Lung (tissue), 12 donors: ENCODE measurements around the gene CXCR3. TPM values are rescaled to one million over a fixed set of nuclear protein-coding genes. Genes with fewer than 3 reads are reported as not detected.
"Not testable (repeated sequence)": the region's sequence is repeated elsewhere in the genome, so short reads cannot be mapped to it uniquely, and the experiment has no call there.

Experiments
- ATAC-seq: fragments of 200-7000 bp; cut with Tn5 transposase; one replicate; pipeline ENCODE4 v1.9.1; 2020; ENCODE audit warnings: moderate number of reproducible peaks; ENCODE audit not compliant: insufficient read depth, low FRiP score
- DNase-seq, 3 donors: peaks; one replicate each; pipeline ENCODE4 v3.0.0-alpha.2; 2013 to 2017
- H3K27ac ChIP-seq, 2 donors: one replicate each; pipeline ENCODE4 v1.5.1; 2013; ENCODE audit warnings: mild to moderate bottlenecking in 2 of 2, moderate library complexity in 2 of 2, control low read depth in 1 of 2, inconsistent platforms in 1 of 2, low read depth in 1 of 2, low read length in 1 of 2
- H3K27me3 ChIP-seq, 3 donors: one replicate each; pipeline ENCODE4 v1.5.1; 2013; ENCODE audit warnings: low read length in 2 of 3; ENCODE audit not compliant: control insufficient read depth in 3 of 3, insufficient read depth in 3 of 3
- H3K36me3 ChIP-seq, 4 donors: one replicate each; pipeline ENCODE4 v1.5.1; 2013; ENCODE audit warnings: low read length in 4 of 4, mild to moderate bottlenecking in 1 of 4, moderate library complexity in 1 of 4; ENCODE audit not compliant: control insufficient read depth in 4 of 4, insufficient read depth in 4 of 4
- H3K4me1 ChIP-seq, 5 donors: one replicate each; pipeline ENCODE4 v1.5.1; 2013; ENCODE audit warnings: low read length in 5 of 5, mild to moderate bottlenecking in 2 of 5, moderate library complexity in 1 of 5; ENCODE audit not compliant: control insufficient read depth in 5 of 5, insufficient read depth in 5 of 5
- H3K4me3 ChIP-seq: one replicate; pipeline ENCODE4 v1.5.1; 2013; ENCODE audit warnings: mild to moderate bottlenecking, control low read depth, moderate library complexity
- H3K9ac ChIP-seq, 2 donors: one replicate each; pipeline ENCODE4 v1.5.1; 2013; ENCODE audit warnings: low read length in 2 of 2, control low read depth in 1 of 2; ENCODE audit not compliant: insufficient read depth in 1 of 2
- H3K9me3 ChIP-seq, 4 donors: one replicate each; pipeline ENCODE4 v1.5.1; 2013; ENCODE audit warnings: low read length in 3 of 4, mild to moderate bottlenecking in 1 of 4, moderate library complexity in 1 of 4; ENCODE audit not compliant: control insufficient read depth in 4 of 4, insufficient read depth in 3 of 4
- CTCF ChIP-seq: IDR thresholded peaks from 2 replicates; pipeline ENCODE4 v1.5.1; 2012; ENCODE audit warnings: mild to moderate bottlenecking; ENCODE audit errors: control extremely low read depth, extremely low read depth
- WGBS, 2 donors: extraction: QIAGEN DNeasy Blood & Tissue Kit; methylation state at CpG; one replicate each; pipeline ENCODE4 v1.1.7; 2013; 5-methylcytosine and 5-hydroxymethylcytosine counted together
- polyA plus RNA-seq, 2 donors: library from polyadenylated mRNA; stranded (reverse); fragments of 200-250 nt; gene quantifications; one replicate each; pipeline ENCODE4 v1.2.1, GENCODE V29; 2013
- total RNA-seq, 2 donors: library from RNA; depleted of rRNA in 1 of 2; stranded (reverse); fragments of >200 nt in 1 of 2; gene quantifications; one replicate each; pipeline ENCODE4 v1.2.1, GENCODE V29; 2014 to 2021
- donor health status: control.
- donor health status: control.
- donor health status: Bipolar disorder and iron deficiency.
- donor health status: healthy.
- donor health status: DM: yes; HTN: yes; CAD: no.

The CXCR3 gene
- total and polyA plus RNA-seq, 4 donors = 0.40 to 0.87 (median 0.68) TPM

GRCh38 chrX:71573590-71573989, 44.7 kb downstream of the CXCR3 start:
- no peak for DNase-seq
- no peaks in the 10 kb centered on the region for H3K4me1 ChIP-seq
- H3K9ac ChIP-seq = no peak overlapping the region
- peaks cover 0 to 18% (median 8%) of the 10 kb centered on the region in 4 donors for H3K36me3 ChIP-seq
- H3K27ac ChIP-seq = no peak overlapping the region
- 64 to 100% methylated on average over 2 of the region's 2 CpGs for WGBS, 2 donors
- no peak overlapping the region for H3K4me3 ChIP-seq
- ATAC-seq = no peak
- H3K9me3 ChIP-seq = no peaks in the 10 kb centered on the region
- no peak for TF ChIP-seq CTCF
- H3K27me3 ChIP-seq = no peaks in the 10 kb centered on the region

GRCh38 chrX:71571390-71571789, 46.9 kb downstream of the CXCR3 start:
- not testable (repeated sequence) for H3K4me3 ChIP-seq, H3K27ac ChIP-seq, ATAC-seq, H3K27me3 ChIP-seq, H3K4me1 ChIP-seq, H3K9me3 ChIP-seq, H3K9ac ChIP-seq
- peaks cover 4 to 25% (median 11%) of the 10 kb centered on the region in 4 donors for H3K36me3 ChIP-seq
- DNase-seq = peak in 1 of 3 donors; percentile 31
- WGBS, 2 donors = 79 to 86% methylated on average over 8 of the region's 8 CpGs

Other genes starting within 250 kb of the CXCR3 start
- gene OGT, start 85.4 kb downstream of the CXCR3 start, total RNA-seq = 100 to 1,000 TPM in 1 of 2 donors, 10 to 100 TPM in 1; 91.3 to 385 TPM
- gene OGT, start 85.4 kb downstream of the CXCR3 start, polyA plus RNA-seq = 10 to 100 TPM; 32.3 to 54.2 TPM
- gene GCNA, start 40.1 kb downstream of the CXCR3 start, total RNA-seq = 1 to 10 TPM; 2.2 to 3.7 TPM
- 1 to 10 TPM in 1 of 2 donors, under 1 TPM in 1; 0.92 to 1.5 TPM for gene GCNA, start 40.1 kb downstream of the CXCR3 start, polyA plus RNA-seq
- not detected for gene CXorf49, start 99.8 kb upstream of the CXCR3 start, total RNA-seq
- not detected for gene CXorf49, start 99.8 kb upstream of the CXCR3 start, polyA plus RNA-seq
- gene CXorf49B, start 144.8 kb upstream of the CXCR3 start, total RNA-seq = not detected
- not detected for gene CXorf49B, start 144.8 kb upstream of the CXCR3 start, polyA plus RNA-seq